Measurements from ENCODE around the gene PAK2.

GRCh38 chr3:196777836-196778235 is 38.2 kb downstream of the PAK2 start:
- no peak for TF ChIP-seq CTCF (conservative IDR thresholded peaks at IDR 0.05; ENCODE audit: low read depth, low read length)
- no peak for TF ChIP-seq CEBPB (IDR thresholded peaks at IDR 0.05; ENCODE audit: low read depth, low read length)
- TF ChIP-seq POLR2A (IDR thresholded peaks at IDR 0.05; ENCODE audit: low read depth, low read length): no peak
